22Rv1 (cell line): ENCODE results near the gene TNFRSF19.

Source experiments
- H3K27ac ChIP-seq: fragments of 450-650 bp; 2 replicates; pipeline ENCODE4 v1.5.1; 2017
- CTCF ChIP-seq: fragments of 450-650 bp; IDR thresholded peaks from 2 replicates; pipeline ENCODE4 v1.5.1; 2017; ENCODE audit warnings: mild to moderate bottlenecking
- ZFX ChIP-seq: fragments of 450-650 bp; IDR thresholded peaks from 2 replicates; pipeline ENCODE4 v1.6.1; 2017; ENCODE audit warnings: antibody characterized with exemption, borderline replicate concordance

TNFRSF19 gene

GRCh38 chr13:23549724-23550123 lies 20.5 kb upstream of the TNFRSF19 start:
- no peak overlapping the region for H3K27ac ChIP-seq
- TF ChIP-seq CTCF (no peak), ZFX (no peak)

DNA sequence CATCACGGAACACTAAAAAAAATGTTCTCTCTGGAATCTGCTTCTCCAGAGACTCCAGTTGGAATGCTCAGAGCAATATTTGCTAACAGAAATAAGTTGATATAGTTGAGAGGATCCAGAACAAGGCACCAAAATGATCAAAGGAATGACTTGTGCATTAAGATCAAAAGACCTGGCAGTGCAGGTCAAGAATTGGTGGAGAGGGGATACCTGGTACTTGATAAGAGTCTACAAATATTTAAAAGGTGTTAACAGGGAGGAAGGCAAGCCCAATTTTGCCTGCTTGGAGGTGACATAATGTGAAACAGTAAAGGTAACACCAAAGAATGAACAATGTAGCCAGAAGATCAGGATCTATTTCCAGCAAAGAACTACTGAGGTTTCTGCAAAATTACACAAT lies 20.0 kb upstream of the TNFRSF19 start:
- no peak overlapping the region for H3K27ac ChIP-seq
- no peak for TF ChIP-seq ZFX
- no peak for TF ChIP-seq CTCF

GRCh38 chr13:23551213-23552008 lies 18.8 kb upstream of the TNFRSF19 start:
- no peak overlapping the region for H3K27ac ChIP-seq
- TF ChIP-seq ZFX (no peak), CTCF (no peak)

DNA sequence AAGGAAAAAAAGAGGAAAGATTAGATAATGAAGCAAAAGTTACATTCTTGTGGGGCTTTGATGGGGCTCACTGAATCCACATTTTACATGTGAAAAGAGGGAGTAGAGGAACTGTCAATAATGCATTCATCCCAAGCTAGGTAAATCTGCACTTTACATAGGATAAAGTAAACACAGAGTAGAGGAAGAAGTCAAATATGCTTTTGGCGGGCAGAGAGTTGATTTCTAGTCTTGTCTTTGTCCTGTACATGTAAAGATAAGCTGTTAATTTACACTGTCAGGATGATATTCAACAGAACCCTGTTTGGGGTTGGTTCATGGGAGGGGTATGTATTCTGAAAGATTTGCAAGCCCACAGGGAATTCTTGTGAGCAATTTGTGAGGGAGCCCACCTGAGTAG lies 18.0 kb upstream of the TNFRSF19 start:
- TF ChIP-seq CTCF (no peak), ZFX (no peak)
- H3K27ac ChIP-seq, result no peak overlapping the region

GRCh38 chr13:23552661-23553060 lies 17.6 kb upstream of the TNFRSF19 start:
- H3K27ac ChIP-seq, result no peak overlapping the region
- TF ChIP-seq CTCF (no peak), ZFX (no peak)

DNA sequence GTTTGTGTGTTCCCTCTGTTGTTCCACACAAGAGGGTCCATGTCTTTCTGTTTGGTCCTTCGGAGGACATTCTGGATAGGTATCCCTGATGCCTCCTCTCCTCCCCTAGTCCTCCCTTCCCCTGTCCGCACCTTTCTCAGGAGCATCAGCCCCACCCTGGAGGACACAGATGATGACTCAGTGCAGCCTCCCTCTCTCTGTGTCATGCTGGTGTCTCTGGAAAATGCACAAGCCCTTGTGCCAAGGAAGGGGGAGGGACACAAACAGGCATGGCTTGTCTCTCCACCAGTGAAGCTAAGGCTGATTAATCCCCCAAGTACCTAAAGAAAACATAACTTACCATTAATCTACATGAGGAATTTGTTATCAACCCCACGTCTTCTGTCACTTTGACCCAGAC lies 16.2 kb upstream of the TNFRSF19 start:
- TF ChIP-seq CTCF, result no peak
- no peak for TF ChIP-seq ZFX
- no peak overlapping the region for H3K27ac ChIP-seq

- no peak overlapping the region for H3K27ac ChIP-seq
- TF ChIP-seq CTCF, result no peak
- TF ChIP-seq ZFX, result no peak
These were observed 13.2 kb upstream of the TNFRSF19 start for GRCh38 chr13:23557043-23557442.
